Dedifferentiated amniotic fluid mesenchymal stem cell (primary cell): ENCODE measurements around the gene IL31.

Experiments used
- DNase-seq: peaks from one replicate; pipeline ENCODE4 v3.0.0-alpha.2; 2016; ENCODE audit errors: extremely low spot score

The IL31 gene

DNA sequence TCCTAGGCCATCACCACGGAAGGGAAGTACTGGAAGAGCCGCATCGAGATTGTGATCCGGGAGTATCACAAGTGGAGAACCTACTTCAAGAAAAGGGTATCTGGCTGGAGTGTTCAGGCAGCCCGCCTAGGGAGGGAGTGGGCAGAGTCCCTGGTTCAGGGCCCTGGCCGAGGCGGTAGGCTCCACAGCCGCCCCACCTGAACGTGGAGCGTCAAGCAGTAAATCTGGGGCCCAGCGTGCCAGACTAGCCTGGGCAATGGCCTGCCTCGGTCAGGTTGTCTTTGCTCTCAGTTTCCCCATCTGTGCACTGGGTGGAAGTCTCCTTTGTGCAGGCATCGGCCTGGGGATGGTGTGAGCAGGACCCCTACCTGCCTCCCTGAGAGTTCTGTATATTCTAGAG is 44.9 kb downstream of the IL31 start:
- no peak for DNase-seq

DNA sequence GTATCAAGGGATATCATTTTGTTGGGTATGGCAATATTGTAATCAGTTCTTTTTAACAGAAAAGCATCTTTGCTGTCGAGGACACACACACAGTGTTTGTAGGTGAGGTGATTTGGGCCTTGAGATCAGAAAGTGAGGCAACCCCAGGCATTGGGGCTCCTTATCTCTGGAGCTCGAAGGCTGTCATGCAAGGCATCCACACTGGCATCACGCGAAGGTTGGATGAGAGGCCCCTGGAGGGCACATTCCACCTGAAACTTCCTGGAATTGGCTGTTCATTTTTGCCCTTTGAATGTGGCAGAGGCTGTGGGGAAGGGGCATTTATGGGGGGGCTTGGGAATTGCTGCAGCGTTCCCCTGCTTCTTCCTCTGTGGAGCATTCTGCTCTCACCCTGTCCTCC is 45.5 kb downstream of the IL31 start:
- DNase-seq = no peak

DNA sequence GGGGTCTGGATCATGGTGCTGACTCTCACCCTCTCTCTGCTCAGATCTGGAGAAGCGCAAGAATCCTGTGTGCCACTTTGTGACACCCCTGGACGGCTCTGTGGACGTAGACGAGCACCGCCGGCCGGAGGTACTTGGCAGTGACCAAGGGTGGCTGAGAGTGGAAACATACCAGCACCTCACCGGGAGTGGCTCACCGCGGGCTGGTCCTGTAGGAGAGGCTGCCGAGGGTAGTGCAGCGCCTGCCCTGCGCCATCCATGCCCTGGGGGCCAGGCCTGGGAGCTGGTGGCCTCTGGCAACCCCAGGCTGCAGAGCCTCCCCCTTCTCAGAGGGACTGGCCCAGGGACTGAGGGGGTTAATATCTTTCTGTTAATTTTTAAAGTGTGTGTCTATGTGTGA is 46.2 kb downstream of the IL31 start:
- no peak for DNase-seq

DNA sequence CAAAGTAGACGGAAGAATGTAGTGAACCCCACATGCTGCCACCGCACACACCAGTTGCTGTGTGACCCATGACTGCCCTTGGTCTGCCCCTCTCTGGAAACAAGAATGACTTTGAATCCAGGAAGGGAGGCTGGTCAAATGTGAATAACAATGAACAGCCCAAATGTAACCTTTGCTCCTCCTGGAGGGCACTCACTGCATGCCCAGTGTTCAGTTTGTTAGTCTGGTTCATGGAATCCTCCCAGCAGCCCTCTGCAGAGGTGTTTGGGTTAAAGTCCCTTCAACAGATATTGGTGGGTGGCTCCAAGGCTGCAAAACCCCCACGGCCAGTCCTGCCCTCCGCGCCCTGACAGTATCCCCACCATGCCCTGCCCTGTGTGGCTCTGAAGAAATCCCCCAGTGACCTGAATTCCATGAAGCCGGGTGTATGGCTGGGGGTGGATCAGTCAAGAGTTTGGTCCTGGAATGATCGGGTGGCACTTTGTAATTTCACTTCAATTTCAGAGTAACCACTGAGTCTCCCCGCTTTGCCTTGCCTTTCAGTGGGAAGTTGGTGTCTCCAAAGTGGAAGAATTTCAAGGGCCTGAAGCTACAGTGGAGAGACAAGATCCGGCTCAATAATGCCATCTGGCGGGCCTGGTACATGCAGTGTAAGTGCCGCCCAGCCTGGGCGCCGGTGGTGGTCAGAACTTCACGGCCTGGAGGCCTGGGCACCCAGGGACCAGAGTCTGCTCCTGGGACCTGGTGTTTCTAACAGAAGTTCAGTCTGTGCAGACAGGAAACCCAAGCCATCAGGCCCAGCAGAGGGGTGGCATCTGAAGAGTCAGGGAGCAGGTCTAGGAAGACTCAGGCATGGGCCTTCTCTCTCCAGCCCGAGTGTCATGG is 47.1 kb downstream of the IL31 start:
- DNase-seq = no peak

DNA sequence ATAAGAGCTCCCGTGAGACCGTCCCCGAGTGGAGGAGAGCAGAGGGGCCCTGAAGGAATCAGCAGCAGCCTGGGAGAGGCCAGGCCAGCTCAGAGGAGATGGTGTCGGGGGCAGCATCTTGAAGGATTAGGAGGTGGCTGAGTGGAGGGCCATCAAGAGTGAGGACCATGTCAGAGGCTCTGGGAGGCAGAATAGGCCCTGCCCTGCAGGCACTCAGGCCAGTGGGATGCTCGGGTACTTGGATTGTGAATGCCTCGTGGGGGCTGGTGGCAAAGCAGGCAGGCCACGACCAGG is 47.7 kb downstream of the IL31 start:
- DNase-seq = no peak

DNA sequence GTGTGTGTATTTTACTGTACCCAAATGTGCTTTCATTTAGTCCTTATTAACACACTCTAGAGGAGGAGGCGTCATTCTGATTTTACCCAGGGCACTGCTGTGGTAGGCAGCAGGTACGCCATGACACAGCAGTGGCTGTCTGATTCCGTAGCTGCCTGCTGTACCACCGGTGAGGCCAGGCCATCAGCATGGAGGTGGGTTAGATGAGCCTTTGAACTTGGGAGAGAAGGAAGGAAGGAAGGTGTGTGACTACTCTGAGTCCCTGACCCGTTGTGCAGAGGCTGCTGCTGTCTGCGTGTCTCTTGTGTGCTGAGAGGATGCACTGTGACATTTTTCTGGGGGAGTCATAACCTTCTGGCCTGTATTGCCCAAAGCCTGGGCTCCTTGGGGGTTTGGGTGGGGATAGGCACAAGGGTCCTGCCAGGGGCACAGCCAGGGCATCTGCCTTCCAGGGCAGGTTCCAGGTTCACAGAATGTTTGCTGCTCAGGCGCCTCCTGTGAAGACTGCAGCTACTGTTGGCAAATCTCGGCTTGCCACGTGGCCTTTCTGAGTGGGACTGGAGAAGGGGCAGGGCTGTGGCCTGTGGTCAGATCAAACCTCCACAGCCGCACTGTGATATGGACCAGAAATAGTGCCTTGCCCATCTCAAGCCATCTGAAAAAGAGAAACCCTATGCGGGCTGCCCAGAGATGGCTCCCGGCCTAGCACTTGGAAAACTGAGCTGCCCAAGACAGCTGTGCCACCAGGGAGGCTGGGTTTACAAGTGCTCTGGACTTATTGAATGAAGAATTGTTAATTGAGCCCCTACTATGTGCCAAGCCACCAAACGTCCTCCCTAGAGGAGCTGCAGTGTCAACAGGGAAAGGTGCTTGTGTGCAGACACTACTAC is 48.3 kb downstream of the IL31 start:
- no peak for DNase-seq

DNA sequence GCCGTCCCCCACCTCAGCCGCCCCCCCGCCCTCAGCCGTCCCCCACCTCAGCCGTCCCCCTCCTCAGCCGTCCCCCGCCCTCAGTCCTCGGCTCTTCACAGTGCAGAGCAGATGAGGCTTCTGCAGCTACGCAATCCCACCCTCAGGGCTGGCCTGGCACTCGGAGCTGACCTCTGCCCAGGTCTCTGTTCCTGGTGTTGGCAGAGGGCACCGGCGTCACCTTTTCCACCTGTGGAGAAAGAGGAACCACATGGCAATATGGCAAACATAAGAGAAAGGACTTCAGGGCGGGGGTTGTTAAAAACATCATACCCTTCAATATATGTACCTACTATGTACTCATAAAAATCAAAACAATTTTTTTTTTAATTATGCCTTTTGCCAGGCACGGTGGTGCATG is 49.7 kb downstream of the IL31 start:
- DNase-seq = no peak

DNA sequence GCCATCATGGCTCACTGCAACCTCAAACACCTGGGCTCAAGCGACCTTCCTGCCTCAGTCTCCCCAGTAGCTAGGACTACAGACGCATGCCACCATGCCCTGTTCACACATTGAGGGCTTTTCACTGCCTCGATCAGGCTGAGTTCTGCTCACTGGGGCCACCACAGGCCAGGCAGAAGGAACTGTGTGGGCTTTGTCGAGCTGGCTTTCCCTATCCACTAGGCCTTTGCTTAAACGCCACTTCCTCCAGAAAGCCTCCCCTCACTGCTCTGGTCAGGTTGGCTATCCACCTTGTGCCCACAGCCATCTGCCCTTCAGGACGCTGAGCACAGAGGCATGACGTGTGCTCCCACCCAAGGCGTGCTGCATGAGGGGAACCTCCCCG is 50.3 kb downstream of the IL31 start:
- no peak for DNase-seq

DNA sequence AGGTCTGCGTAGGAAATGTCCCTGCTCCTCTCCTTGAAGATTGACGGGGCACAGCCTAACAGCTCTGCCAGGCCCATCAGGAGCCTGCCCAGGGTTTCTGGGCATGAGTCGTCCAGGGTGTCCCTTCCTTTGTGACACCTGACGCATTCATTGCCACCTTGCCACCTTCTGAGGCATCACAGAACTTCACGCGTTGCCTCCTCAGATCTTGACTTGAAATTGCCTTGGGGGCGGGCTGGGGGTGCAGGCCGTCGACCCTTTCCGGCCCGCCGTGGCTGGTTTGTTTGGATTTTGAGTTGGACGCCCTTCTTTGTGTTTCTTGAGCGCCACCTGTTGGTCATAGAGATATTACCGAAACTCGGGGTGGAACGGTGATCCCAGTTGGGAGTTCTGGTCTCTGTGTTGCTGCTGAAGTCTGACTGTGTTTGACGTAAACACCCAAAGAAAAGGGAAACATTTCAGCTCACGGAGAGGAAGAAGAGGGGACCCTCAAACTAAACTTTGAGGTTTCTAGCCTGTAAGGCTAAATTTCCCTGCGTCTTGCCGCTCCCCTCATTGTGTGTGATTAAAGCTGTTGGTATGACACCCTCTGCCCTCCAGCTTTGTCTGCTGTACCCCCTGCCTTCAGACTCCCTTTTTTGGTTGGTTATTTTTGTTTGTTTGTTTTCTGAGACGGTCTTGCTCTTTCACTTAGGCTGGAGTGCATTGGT is 50.8 kb downstream of the IL31 start:
- DNase-seq = peak; percentile 74
